GM13976 (cell line): Measurements from ENCODE around the gene PCP4.

Experiments used
- DNase-seq: peaks from one replicate; pipeline ENCODE4 v3.0.0; 2012; ENCODE audit warnings: low spot score
- in situ Hi-C: fragments of 300-500 bp; cut with MboI; formaldehyde crosslinking; loops from one replicate; pipeline ENCODE4 v1.12.0; 2022; ENCODE audit warnings: low sequenced_read_pairs, mixed read lengths, inconsistent platforms; ENCODE audit not compliant: unreplicated experiment
- TF ChIP-seq, protein P1 (sequence below): IDR thresholded peaks from 2 replicates; pipeline ENCODE4 v1.5.1; 2012; ENCODE audit warnings: borderline replicate concordance, mild to moderate bottlenecking; ENCODE audit not compliant: insufficient read depth; ENCODE audit errors: extremely low read depth, missing control alignments, control extremely low read depth

PCP4 gene

DNA sequence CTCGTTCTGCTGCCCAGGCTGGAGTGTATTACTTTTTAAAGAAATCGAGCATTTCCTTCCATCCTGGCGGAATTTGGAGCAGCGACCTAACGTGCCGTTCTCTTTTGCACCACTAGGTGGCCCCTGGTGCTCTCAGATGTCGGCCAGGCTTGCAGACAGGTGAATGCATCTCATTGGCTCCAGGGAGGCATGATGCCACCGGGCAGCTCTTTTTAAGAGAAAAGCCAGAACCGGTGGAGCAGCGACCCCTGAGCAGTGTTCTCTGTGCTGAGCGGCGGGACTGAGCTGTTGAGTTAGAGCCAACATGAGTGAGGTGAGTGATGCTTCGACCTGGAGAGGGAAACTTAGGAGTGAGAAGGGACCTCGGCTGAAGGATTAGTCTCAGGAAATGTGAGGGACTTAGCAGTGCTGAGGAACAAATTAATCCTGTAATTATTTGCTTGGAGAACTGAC, at the start of gene PCP4:
Gene PCP4, plus strand, starts transcription at position 241 of the 453 bp plus-strand sequence. Its CDS starts 64 bp downstream, at position 305.
- TF ChIP-seq, protein P1, sequence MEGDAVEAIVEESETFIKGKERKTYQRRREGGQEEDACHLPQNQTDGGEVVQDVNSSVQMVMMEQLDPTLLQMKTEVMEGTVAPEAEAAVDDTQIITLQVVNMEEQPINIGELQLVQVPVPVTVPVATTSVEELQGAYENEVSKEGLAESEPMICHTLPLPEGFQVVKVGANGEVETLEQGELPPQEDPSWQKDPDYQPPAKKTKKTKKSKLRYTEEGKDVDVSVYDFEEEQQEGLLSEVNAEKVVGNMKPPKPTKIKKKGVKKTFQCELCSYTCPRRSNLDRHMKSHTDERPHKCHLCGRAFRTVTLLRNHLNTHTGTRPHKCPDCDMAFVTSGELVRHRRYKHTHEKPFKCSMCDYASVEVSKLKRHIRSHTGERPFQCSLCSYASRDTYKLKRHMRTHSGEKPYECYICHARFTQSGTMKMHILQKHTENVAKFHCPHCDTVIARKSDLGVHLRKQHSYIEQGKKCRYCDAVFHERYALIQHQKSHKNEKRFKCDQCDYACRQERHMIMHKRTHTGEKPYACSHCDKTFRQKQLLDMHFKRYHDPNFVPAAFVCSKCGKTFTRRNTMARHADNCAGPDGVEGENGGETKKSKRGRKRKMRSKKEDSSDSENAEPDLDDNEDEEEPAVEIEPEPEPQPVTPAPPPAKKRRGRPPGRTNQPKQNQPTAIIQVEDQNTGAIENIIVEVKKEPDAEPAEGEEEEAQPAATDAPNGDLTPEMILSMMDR = peak; percentile 41
- in situ Hi-C loops = no loop called here
- peak; percentile 32 for DNase-seq

DNA sequence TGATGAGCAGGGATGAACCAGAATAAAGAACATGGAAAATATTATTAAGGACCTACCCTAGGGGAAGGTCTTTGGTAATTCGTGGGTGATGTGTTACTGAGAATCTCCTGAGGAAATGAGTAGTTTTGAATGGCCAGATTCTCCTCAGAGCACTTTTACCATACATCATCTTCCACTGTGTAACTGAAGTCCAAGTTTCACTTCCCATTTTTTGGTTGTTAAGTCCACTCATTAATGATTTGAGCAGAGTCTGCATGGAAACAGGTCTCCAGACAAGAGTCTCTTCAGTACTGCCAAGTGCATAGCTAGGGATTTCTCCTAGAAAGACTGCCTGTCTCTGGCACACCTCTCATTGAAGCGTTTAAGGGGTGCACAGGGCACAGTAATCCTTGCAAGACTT, 48.7 kb upstream of the PCP4 start:
- TF ChIP-seq, protein P1 = no peak
- in situ Hi-C loops = no loop called here
- DNase-seq = no peak

GRCh38 chr21:39822042-39822441, 45.2 kb upstream of the PCP4 start:
- in situ Hi-C loops = no loop called here
- DNase-seq = no peak
- TF ChIP-seq, protein P1 = no peak

- TF ChIP-seq, protein P1 = no peak
- no peak for DNase-seq
- in situ Hi-C loops = no loop called here
Measured at GRCh38 chr21:39825250-39825649, 42.0 kb upstream of the PCP4 start.

GRCh38 chr21:39834543-39834942, 32.7 kb upstream of the PCP4 start:
- TF ChIP-seq, protein P1 = no peak
- DNase-seq = no peak
- in situ Hi-C loops = no loop called here

DNA sequence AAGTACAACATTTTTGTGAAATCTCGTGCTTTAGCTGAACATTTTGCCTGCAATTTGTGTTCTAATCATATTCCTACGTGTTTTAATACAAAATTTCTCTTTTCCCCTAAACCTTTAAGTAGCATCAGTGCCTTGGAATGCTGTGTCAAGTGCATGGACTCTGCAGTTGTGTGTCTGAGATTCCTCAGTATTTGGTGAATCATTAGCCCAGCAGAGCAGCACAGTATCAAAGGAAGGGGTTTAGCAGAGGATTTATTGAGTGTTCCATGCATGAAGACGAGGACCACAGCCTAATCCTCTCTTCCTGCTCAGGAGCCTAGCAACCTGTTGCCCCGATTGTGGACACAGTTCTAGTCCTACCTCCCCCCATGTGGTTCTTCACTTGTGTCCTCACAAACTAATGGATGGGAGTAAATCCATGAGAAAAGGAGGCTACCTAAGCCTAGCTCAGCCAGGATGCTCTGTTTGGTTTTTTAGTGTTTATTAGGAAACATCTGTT, 29.3 kb upstream of the PCP4 start:
- TF ChIP-seq, protein P1 = no peak
- no peak for DNase-seq

More for the DNA sequence above, 29.3 kb upstream of the PCP4 start:
- in situ Hi-C loops = no loop called here
